Measurements from ENCODE around the gene RGS19.
"Not testable (repeated sequence)": the region's sequence is repeated elsewhere in the genome, so short reads cannot be mapped to it uniquely, and the experiment has no call there.

Gene RGS19

GRCh38 chr20:64079273-64080012 is at the start of gene RGS19:
Gene RGS19, minus strand, starts transcription at chr20:64079518. Its CDS starts 2,632 bp downstream, at chr20:64076886.
- peak in 1 of 2 experiments; percentile 64 for DNase-seq (ENCODE audit: low read depth in 2 of 2)

- not testable (repeated sequence) for DNase-seq (ENCODE audit: low read depth in 2 of 2)
Observed at GRCh38 chr20:64123517-64123916, 44.2 kb upstream of the RGS19 start.

- not testable (repeated sequence) for DNase-seq (ENCODE audit: low read depth in 2 of 2)
Observed at GRCh38 chr20:64122927-64123326, 43.6 kb upstream of the RGS19 start.

- no peak for DNase-seq (ENCODE audit: low read depth in 2 of 2)
Observed at GRCh38 chr20:64121586-64121985, 42.3 kb upstream of the RGS19 start.

GRCh38 chr20:64119681-64120341 is 40.5 kb upstream of the RGS19 start:
- no peak for DNase-seq (ENCODE audit: low read depth in 2 of 2)

- no peak for DNase-seq (ENCODE audit: low read depth in 2 of 2)
Observed at GRCh38 chr20:64119301-64119680, 40.0 kb upstream of the RGS19 start.

- DNase-seq (ENCODE audit: low read depth in 2 of 2), result not testable (repeated sequence)
Observed at GRCh38 chr20:64117432-64117777, 38.1 kb upstream of the RGS19 start.

GRCh38 chr20:64116541-64117431 is 37.5 kb upstream of the RGS19 start:
- no peak for DNase-seq (ENCODE audit: low read depth in 2 of 2)

GRCh38 chr20:64116016-64116415 is 36.7 kb upstream of the RGS19 start:
- DNase-seq (ENCODE audit: low read depth in 2 of 2), result no peak

GRCh38 chr20:64115171-64115911 is 36.0 kb upstream of the RGS19 start:
- DNase-seq (ENCODE audit: low read depth in 2 of 2), result no peak

GRCh38 chr20:64114356-64114971 is 35.1 kb upstream of the RGS19 start:
- DNase-seq (ENCODE audit: low read depth in 2 of 2), result no peak

GRCh38 chr20:64113796-64114355 is 34.6 kb upstream of the RGS19 start:
- no peak for DNase-seq (ENCODE audit: low read depth in 2 of 2)

GRCh38 chr20:64113444-64113775 is 34.1 kb upstream of the RGS19 start:
- DNase-seq (ENCODE audit: low read depth in 2 of 2), result no peak

- no peak for DNase-seq (ENCODE audit: low read depth in 2 of 2)
Observed at GRCh38 chr20:64112691-64113443, 33.5 kb upstream of the RGS19 start.

- DNase-seq (ENCODE audit: low read depth in 2 of 2), result no peak
Observed at GRCh38 chr20:64111841-64112641, 32.7 kb upstream of the RGS19 start.

GRCh38 chr20:64110411-64111068 is 31.2 kb upstream of the RGS19 start:
- no peak for DNase-seq (ENCODE audit: low read depth in 2 of 2)

- no peak for DNase-seq (ENCODE audit: low read depth in 2 of 2)
Observed at GRCh38 chr20:64109831-64110391, 30.6 kb upstream of the RGS19 start.
